ENCODE measurements around the gene MCTP1.

Gene MCTP1

GRCh38 chr5:95304711-95305110 is 19.8 kb upstream of the MCTP1 start:
- H3K36me3 ChIP-seq = no peaks in the 10 kb centered on the region
- H3K27me3 ChIP-seq = no peaks in the 10 kb centered on the region; the same call in 1 of the 2 replicates
- DNase-seq = no peak
- no peaks in the 10 kb centered on the region for H3K4me1 ChIP-seq
- no peak overlapping the region for H3K4me3 ChIP-seq (ENCODE audit: low read depth, low read length)
- H3K9me3 ChIP-seq = no peaks in the 10 kb centered on the region
- TF ChIP-seq CTCF (IDR thresholded peaks at IDR 0.05; ENCODE audit: low read depth, low read length) = no peak

GRCh38 chr5:95298651-95299050 is 13.8 kb upstream of the MCTP1 start:
- no peak for DNase-seq
- H3K9me3 ChIP-seq = no peaks in the 10 kb centered on the region
- H3K36me3 ChIP-seq = no peaks in the 10 kb centered on the region
- peaks cover 5% of the 10 kb centered on the region for H3K27me3 ChIP-seq
- H3K4me3 ChIP-seq (ENCODE audit: low read depth, low read length) = no peak overlapping the region
- H3K4me1 ChIP-seq = no peaks in the 10 kb centered on the region
- no peak for TF ChIP-seq CTCF (IDR thresholded peaks at IDR 0.05; ENCODE audit: low read depth, low read length)

GRCh38 chr5:95296291-95296690 is 11.4 kb upstream of the MCTP1 start:
- Histone ChIP-seq H3K4me3 (ENCODE audit: low read depth, low read length) (no peak overlapping the region), H3K4me1 (no peaks in the 10 kb centered on the region), H3K27me3 (peaks cover 11% of the 10 kb centered on the region), H3K9me3 (no peaks in the 10 kb centered on the region), H3K36me3 (no peaks in the 10 kb centered on the region)
- DNase-seq = no peak
- no peak for TF ChIP-seq CTCF (IDR thresholded peaks at IDR 0.05; ENCODE audit: low read depth, low read length)

- Histone ChIP-seq H3K4me3 (ENCODE audit: low read depth, low read length) (no peak overlapping the region), H3K36me3 (no peaks in the 10 kb centered on the region), H3K4me1 (no peaks in the 10 kb centered on the region), H3K27me3 (peaks cover 69% of the 10 kb centered on the region), H3K9me3 (no peaks in the 10 kb centered on the region)
- no peak for DNase-seq
- TF ChIP-seq CTCF (IDR thresholded peaks at IDR 0.05; ENCODE audit: low read depth, low read length) = no peak
Observed at GRCh38 chr5:95285409-95285755, 488 bp upstream of the MCTP1 start.

- Histone ChIP-seq H3K4me1 (no peaks in the 10 kb centered on the region), H3K27me3 (peaks cover 79% of the 10 kb centered on the region), H3K4me3 (ENCODE audit: low read depth, low read length) (peak overlapping the region; percentile 52), H3K36me3 (no peaks in the 10 kb centered on the region), H3K9me3 (no peaks in the 10 kb centered on the region)
- peak; percentile 53 for TF ChIP-seq CTCF (IDR thresholded peaks at IDR 0.05; ENCODE audit: low read depth, low read length)
- DNase-seq = peak; percentile 32
Observed at GRCh38 chr5:95283761-95284571, 928 bp downstream of the MCTP1 start.

- no peak for TF ChIP-seq CTCF (IDR thresholded peaks at IDR 0.05; ENCODE audit: low read depth, low read length)
- DNase-seq = no peak
- H3K27me3 ChIP-seq = peaks cover 85% of the 10 kb centered on the region
- H3K36me3 ChIP-seq = no peaks in the 10 kb centered on the region
- H3K4me1 ChIP-seq = no peaks in the 10 kb centered on the region
- no peak overlapping the region; the same call in 1 of the 2 replicates for H3K4me3 ChIP-seq (ENCODE audit: low read depth, low read length)
- H3K9me3 ChIP-seq = no peaks in the 10 kb centered on the region
Observed at GRCh38 chr5:95283022-95283615, 1.8 kb downstream of the MCTP1 start.

Data from BE2C (cell line).